ENCODE results near the gene FUT9. TPM values are rescaled to one million over a fixed set of nuclear protein-coding genes. Genes with fewer than 3 reads are reported as not detected.

Gene FUT9
- total and polyA plus RNA-seq, 10 of the 15 experiments (the other 5 are each of a cell fraction or from before 2014, with no cell fraction given), result not detected

DNA sequence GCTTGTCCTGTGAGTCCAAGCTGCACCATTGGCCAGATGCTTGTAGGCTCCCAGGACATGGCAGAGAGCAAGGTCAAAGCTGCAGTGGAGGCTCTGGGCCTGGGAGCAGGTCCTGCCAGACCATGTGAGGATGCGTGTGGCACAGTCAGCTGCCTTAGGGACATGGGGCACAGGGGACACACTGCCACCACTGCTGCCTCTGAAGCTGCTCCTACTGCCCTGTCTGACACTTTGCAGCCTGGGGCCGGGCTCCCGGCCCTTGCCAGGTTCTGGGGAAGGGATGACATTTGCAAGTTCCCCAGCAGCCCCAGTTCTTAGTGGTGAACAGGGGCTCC is 13.2 kb upstream of the FUT9 start:
- H3K27me3 ChIP-seq (replicated peaks in 1 of 2; ENCODE audit: control insufficient read depth in 2 of 2, insufficient read depth in 2 of 2, low read length in 1 of 2), result no peaks in the 10 kb centered on the region
- no TSS peak for BruUV-seq (replicated peaks)
- ChIA-PET SMC1A (ENCODE audit: uncharacterized antibody, unreplicated experiment) (no interaction called here), RAD21 (ENCODE audit: unreplicated experiment) (no interaction called here), POLR2A (no interaction called here), CTCF (no interaction called here)
- H4K20me1 ChIP-seq (ENCODE audit: control insufficient read depth, insufficient read depth), result no peaks in the 10 kb centered on the region
- ATAC-seq, result no peak
- H3K9ac ChIP-seq (ENCODE audit: control insufficient read depth, insufficient read depth, low read length), result no peak overlapping the region
- no peak for FAIRE-seq
- H3K4me3 ChIP-seq, result no peak overlapping the region
- no peaks in the 10 kb centered on the region for H3K9me3 ChIP-seq (replicated peaks; ENCODE audit: control insufficient read depth, insufficient read depth, low read length)
- in situ Hi-C loops (cut with MboI) (no loop called here), intact Hi-C loops (cut with micrococcal nuclease; ENCODE audit: unreplicated experiment) (no loop called here)
- no peaks in the 10 kb centered on the region for H3K79me2 ChIP-seq (ENCODE audit: control insufficient read depth, insufficient read depth, low read length)
- no peak overlapping the region for H3K27ac ChIP-seq (ENCODE audit: control insufficient read depth, insufficient read depth)
- DNase-seq (ENCODE audit: low read depth, low spot score), result no peak
- no peak overlapping the region for H3K4me2 ChIP-seq (ENCODE audit: control insufficient read depth, insufficient read depth)
- no peak overlapping the region for H2AFZ ChIP-seq (ENCODE audit: control insufficient read depth, low read depth, low read length)
- 10% methylated on average over 3 of the region's 3 CpGs for WGBS (ENCODE audit: insufficient coverage, insufficient replicate concordance, low lambda C conversion rate, missing lambda C conversion rate)
- TF ChIP-seq NBN (IDR thresholded peaks at IDR 0.05) (no peak), BCL11A (IDR thresholded peaks at IDR 0.05; ENCODE audit: low read depth, low read length) (no peak), MYB (IDR thresholded peaks at IDR 0.05; ENCODE audit: borderline replicate concordance, low read depth, low read length) (no peak), RELA (IDR thresholded peaks at IDR 0.05; ENCODE audit: borderline replicate concordance, partially characterized antibody) (no peak), TCF12 (IDR thresholded peaks at IDR 0.05; ENCODE audit: low read depth, low read length) (no peak), TAF1 (IDR thresholded peaks at IDR 0.05; ENCODE audit: borderline replicate concordance, low read depth, low read length) (no peak), HCFC1 (IDR thresholded peaks at IDR 0.05; ENCODE audit: low read length) (no peak), TCF3 (IDR thresholded peaks at IDR 0.05; ENCODE audit: borderline replicate concordance, insufficient read depth, low read depth, low read length) (no peak), BACH1 (IDR thresholded peaks at IDR 0.05; ENCODE audit: borderline replicate concordance) (no peak), DPF2 (IDR thresholded peaks at IDR 0.05) (no peak), RAD51 (IDR thresholded peaks at IDR 0.05) (no peak), POLR2A (IDR thresholded peaks at IDR 0.05; ENCODE audit: low read depth, low read length) (no peak)
- TF ChIP-seq, protein P1, sequence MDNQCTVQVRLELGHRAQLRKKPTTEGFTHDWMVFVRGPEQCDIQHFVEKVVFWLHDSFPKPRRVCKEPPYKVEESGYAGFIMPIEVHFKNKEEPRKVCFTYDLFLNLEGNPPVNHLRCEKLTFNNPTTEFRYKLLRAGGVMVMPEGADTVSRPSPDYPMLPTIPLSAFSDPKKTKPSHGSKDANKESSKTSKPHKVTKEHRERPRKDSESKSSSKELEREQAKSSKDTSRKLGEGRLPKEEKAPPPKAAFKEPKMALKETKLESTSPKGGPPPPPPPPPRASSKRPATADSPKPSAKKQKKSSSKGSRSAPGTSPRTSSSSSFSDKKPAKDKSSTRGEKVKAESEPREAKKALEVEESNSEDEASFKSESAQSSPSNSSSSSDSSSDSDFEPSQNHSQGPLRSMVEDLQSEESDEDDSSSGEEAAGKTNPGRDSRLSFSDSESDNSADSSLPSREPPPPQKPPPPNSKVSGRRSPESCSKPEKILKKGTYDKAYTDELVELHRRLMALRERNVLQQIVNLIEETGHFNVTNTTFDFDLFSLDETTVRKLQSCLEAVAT (IDR thresholded peaks at IDR 0.05), result no peak
- H3K36me3 ChIP-seq (ENCODE audit: control insufficient read depth in 2 of 2, insufficient read depth in 2 of 2, low read length in 1 of 2), result no peaks in the 10 kb centered on the region
- H3K4me1 ChIP-seq (ENCODE audit: control insufficient read depth, insufficient read depth, low read length), result no peaks in the 10 kb centered on the region

Measured in GM12878 (cell line).